GM12875 (cell line): ENCODE measurements around the gene TRIM23.

Source experiments
- H3K4me3 ChIP-seq: one replicate; pipeline ENCODE4 v1.5.1; 2011; ENCODE audit warnings: low read depth, low read length, control low read depth
- TF ChIP-seq, protein P1 (sequence below): IDR thresholded peaks from 2 replicates; pipeline ENCODE4 v1.5.1; 2011; ENCODE audit warnings: low read depth, mild to moderate bottlenecking, control low read depth, inconsistent platforms, low read length, moderate library complexity, borderline replicate concordance; ENCODE audit not compliant: insufficient read depth

The TRIM23 gene

DNA sequence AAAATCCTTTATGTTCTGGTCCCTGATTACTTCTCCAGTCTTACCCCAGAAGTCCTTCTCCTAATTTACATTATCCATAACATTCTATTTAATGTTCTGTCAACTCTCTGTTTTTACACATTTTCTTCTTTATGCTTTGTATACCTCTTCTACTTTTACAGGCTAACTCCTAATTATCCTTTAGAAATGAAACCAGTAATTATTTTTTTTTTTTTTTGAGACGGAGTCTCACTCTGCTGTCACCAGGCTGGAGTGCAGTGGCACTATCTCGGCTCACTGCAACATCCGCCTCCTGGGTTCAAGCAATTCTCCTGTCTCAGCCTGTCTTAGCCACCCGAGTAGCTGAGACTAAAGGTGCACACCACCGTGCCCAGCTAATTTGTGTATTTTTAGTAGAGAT, 70.2 kb downstream of the TRIM23 start:
- H3K4me3 ChIP-seq: no peak overlapping the region
- TF ChIP-seq, protein P1, sequence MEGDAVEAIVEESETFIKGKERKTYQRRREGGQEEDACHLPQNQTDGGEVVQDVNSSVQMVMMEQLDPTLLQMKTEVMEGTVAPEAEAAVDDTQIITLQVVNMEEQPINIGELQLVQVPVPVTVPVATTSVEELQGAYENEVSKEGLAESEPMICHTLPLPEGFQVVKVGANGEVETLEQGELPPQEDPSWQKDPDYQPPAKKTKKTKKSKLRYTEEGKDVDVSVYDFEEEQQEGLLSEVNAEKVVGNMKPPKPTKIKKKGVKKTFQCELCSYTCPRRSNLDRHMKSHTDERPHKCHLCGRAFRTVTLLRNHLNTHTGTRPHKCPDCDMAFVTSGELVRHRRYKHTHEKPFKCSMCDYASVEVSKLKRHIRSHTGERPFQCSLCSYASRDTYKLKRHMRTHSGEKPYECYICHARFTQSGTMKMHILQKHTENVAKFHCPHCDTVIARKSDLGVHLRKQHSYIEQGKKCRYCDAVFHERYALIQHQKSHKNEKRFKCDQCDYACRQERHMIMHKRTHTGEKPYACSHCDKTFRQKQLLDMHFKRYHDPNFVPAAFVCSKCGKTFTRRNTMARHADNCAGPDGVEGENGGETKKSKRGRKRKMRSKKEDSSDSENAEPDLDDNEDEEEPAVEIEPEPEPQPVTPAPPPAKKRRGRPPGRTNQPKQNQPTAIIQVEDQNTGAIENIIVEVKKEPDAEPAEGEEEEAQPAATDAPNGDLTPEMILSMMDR: no peak

DNA sequence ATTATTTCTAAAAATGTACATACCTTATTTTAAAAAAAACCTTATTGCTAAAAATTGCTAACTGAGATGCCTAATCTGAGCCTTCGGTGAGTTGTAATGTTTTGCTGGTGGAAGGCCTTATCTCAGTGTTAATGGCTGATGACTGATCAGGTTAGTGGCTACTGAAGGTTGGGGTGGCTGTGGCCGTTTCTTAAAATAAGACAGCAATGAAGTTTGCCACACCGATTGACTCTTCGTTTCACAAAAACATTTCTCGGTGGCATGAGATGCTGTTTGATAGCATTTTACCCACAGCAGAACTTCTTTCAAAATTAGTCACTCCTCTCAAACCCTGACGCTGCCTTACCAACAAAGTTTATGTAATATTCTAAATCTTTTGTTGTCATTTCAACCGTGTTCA, 75.9 kb downstream of the TRIM23 start:
- TF ChIP-seq, protein P1: no peak
- no peak overlapping the region for H3K4me3 ChIP-seq

DNA sequence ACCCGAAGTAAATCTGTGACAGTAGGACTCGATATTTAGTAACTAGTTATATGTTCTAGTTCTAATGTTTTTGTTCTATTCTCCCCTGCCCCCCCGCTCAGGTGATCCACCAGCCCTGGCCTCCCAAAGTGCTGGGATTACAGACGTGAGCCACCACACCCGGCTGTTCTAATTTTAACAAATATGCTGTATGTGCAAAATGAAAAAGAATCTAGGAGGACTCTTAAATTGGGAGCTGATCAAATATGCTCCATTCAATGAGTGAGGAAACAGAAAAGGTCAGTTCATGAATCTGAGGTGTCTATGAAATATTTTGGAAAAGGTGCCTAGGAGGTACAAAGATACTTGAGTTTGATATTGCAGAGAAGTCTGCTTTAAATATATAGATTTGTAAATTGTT, 78.0 kb downstream of the TRIM23 start:
- H3K4me3 ChIP-seq: no peak overlapping the region
- TF ChIP-seq, protein P1: no peak

DNA sequence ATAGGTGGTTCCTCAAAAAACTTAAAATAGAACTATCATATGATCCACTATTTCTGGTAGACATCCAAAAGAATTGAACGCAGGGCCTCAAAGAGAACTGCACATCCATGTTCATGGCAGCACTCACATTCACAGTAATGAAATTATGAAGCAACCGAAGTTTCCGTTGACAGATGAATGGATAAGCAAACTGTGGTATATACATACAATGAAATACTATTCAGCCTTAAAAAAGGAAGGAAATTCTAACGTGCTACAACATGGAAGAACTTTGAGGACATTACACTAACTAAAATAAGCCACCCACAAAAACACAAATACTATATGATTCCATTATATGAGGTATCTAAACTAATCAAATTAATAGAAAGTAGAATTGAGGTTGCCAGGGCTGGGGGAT, 79.7 kb downstream of the TRIM23 start:
- no peak overlapping the region for H3K4me3 ChIP-seq
- TF ChIP-seq, protein P1: no peak

DNA sequence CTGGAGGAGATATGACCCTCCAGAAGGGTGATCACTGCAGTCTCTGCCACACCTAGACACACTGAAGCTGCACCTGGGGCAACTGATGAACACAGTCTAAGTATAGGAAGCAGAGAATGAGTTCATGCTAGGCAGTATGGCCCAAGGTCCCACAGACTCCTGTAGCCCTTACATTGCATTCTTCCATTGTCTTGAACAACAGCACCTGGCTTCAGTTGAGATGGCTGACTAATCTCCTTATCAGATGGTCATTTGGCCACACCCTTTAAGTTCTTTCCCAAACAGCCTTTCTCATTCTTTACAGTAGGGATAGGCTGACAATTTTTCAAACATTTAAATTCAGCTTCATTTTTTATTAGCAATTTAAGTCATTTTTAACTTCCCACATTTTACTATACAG, 84.3 kb downstream of the TRIM23 start:
- TF ChIP-seq, protein P1: no peak
- no peak overlapping the region for H3K4me3 ChIP-seq
